Pancreas (tissue), 10 donors: ENCODE results near the gene EPB41L4A. TPM values are rescaled to one million over a fixed set of nuclear protein-coding genes. Genes with fewer than 3 reads are reported as not detected.
"Not testable (repeated sequence)": the region's sequence is repeated elsewhere in the genome, so short reads cannot be mapped to it uniquely, and the experiment has no call there.

Source experiments
- ATAC-seq, 4 donors: fragments of 200-7000 bp; cut with Tn5 transposase; one replicate each; pipeline versions ENCODE4 v1.8.0 to v1.9.1; 2020; ENCODE audit warnings: mild to moderate bottlenecking in 4 of 4, moderate library complexity in 4 of 4
- DNase-seq, 6 donors: peaks; one replicate each; pipeline ENCODE4 v3.0.0-alpha.2; 2020
- FAIRE-seq: peaks from 2 replicates; lab custom pipeline; 2012; peaks lifted over from hg19 to GRCh38; lab: Jason Lieb, UNC
- H3K27ac ChIP-seq, 4 donors: fragments of 200-600 bp; sonication (generic); 1 replicate in 3 of 4; 2 replicates in 1 of 4; pipeline versions ENCODE4 v1.5.0 to v1.8.0; 2020
- H3K27me3 ChIP-seq, 4 donors: fragments of 200-600 bp; one replicate each; pipeline ENCODE4 v1.8.0; 2021
- H3K36me3 ChIP-seq, 3 donors: fragments of 200-600 bp; sonication (generic) in 1 of 3; one replicate each; pipeline versions ENCODE4 v1.5.0 to v1.8.0; 2020 to 2021
- H3K4me1 ChIP-seq, 3 donors: fragments of 200-600 bp; one replicate each; pipeline ENCODE4 v1.8.0; 2021
- H3K4me3 ChIP-seq, 4 donors: fragments of 200-600 bp; sonication (generic) in 2 of 4; one replicate each; pipeline versions ENCODE4 v1.5.0 to v1.8.0; 2020 to 2021
- H3K9me3 ChIP-seq, 4 donors: fragments of 200-600 bp; one replicate each; pipeline ENCODE4 v1.8.0; 2021
- CTCF ChIP-seq, 4 donors: fragments of 200-600 bp; sonication (generic) in 3 of 4; IDR thresholded peaks; one replicate each; pipeline versions ENCODE4 v1.5.0 to v1.8.0; 2021; ENCODE audit warnings: antibody characterized with exemption in 4 of 4
- WGBS, 2 donors: extraction: QIAGEN DNeasy Blood & Tissue Kit; methylation state at CpG; one replicate each; pipeline ENCODE4 v1.1.7; 2013; 5-methylcytosine and 5-hydroxymethylcytosine counted together
- intact Hi-C, 3 donors: fragments of 100-400 bp; cut with DNase I; formaldehyde crosslinking; loops; one replicate each; pipeline versions ENCODE4 v1.11.1 to v1.14.2; 2022
- polyA plus RNA-seq, 2 donors: library from polyadenylated mRNA; stranded (reverse); fragments of 200-250 nt; gene quantifications; one replicate each; pipeline ENCODE4 v1.2.3, GENCODE V29; 2013
- total RNA-seq, 6 donors: library from RNA; stranded (reverse); fragmentation: NEBNext Ultra II Directional in 4 of 6; extraction: Animal tissue kit (Norgen Biotek cat#: 25700) in 4 of 6; gene quantifications; one replicate each; pipeline versions ENCODE4 v1.2.1 to v1.2.4, GENCODE V29; 2021 to 2023
- donor health status: healthy with polysubstance abuse.
- donor health status: DM: no; HTN: no; CAD: no; lungs with moderate emphysema.
- donor health status: DM: no; HTN: no; CAD: no.
- donor health status: control.
- donor health status: control.
- donor health status: Bipolar disorder and iron deficiency.
- donor health status: DM: yes; HTN: yes; CAD: no.
- donor health status: DM: no; HTN: no; CAD: no.
- donor health status: DM: no; HTN: no; CAD: no.
- donor health status: DM: yes; HTN: yes; CAD: no.

Gene EPB41L4A
- total and polyA plus RNA-seq, 8 donors = 4.4 to 23.4 (median 6.9) TPM

GRCh38 chr5:112401924-112402323 lies 17.2 kb downstream of the EPB41L4A start:
- intact Hi-C loops = no loop called here
- ATAC-seq (no peak), FAIRE-seq (no peak), DNase-seq (no peak)
- Histone ChIP-seq H3K9me3 (no peaks in the 10 kb centered on the region), H3K36me3 (no peaks in the 10 kb centered on the region), H3K4me3 (no peak overlapping the region), H3K27me3 (no peaks in the 10 kb centered on the region), H3K27ac (no peak overlapping the region), H3K4me1 (no peaks in the 10 kb centered on the region)
- WGBS, 2 donors = 81 to 87% methylated on average over 5 of the region's 5 CpGs
- TF ChIP-seq CTCF (IDR thresholded peaks at IDR 0.05) = no peak

- Histone ChIP-seq H3K9me3 (no peaks in the 10 kb centered on the region), H3K27me3 (no peaks in the 10 kb centered on the region), H3K27ac (no peak overlapping the region), H3K4me3 (no peak overlapping the region), H3K36me3 (no peaks in the 10 kb centered on the region), H3K4me1 (no peaks in the 10 kb centered on the region)
- FAIRE-seq (no peak), DNase-seq (no peak), ATAC-seq (no peak)
- WGBS, 2 donors = 26 to 29% methylated on average over 2 of the region's 2 CpGs
- intact Hi-C loops = no loop called here
- TF ChIP-seq CTCF (IDR thresholded peaks at IDR 0.05) = no peak
These were observed 21.4 kb downstream of the EPB41L4A start for GRCh38 chr5:112397690-112398089.

- no peak for FAIRE-seq
- no peaks in the 10 kb centered on the region for H3K27me3 ChIP-seq
- intact Hi-C loops = no loop called here
These were observed 22.6 kb downstream of the EPB41L4A start for GRCh38 chr5:112396430-112396829.

GRCh38 chr5:112395299-112395698 lies 23.8 kb downstream of the EPB41L4A start:
- H3K27ac ChIP-seq, ATAC-seq, intact Hi-C loops, H3K4me1 ChIP-seq, H3K4me3 ChIP-seq, H3K36me3 ChIP-seq, H3K9me3 ChIP-seq, H3K27me3 ChIP-seq, FAIRE-seq, DNase-seq: not testable (repeated sequence)
- WGBS, 2 donors = 87 to 91% methylated on average over 4 of the region's 4 CpGs

More at GRCh38 chr5:112396430-112396829, 22.6 kb downstream of the EPB41L4A start:
- no peaks in the 10 kb centered on the region for H3K9me3 ChIP-seq
- no peak for TF ChIP-seq CTCF (IDR thresholded peaks at IDR 0.05)
- H3K36me3 ChIP-seq = no peaks in the 10 kb centered on the region
- ATAC-seq (no peak), DNase-seq (no peak)
- no peaks in the 10 kb centered on the region for H3K4me1 ChIP-seq
- 79 to 93% methylated on average over 4 of the region's 4 CpGs for WGBS, 2 donors
- no peak overlapping the region for H3K4me3 ChIP-seq
- H3K27ac ChIP-seq = no peak overlapping the region

- Histone ChIP-seq H3K27me3 (no peaks in the 10 kb centered on the region), H3K4me3 (peak overlapping the region in 1 of 4 donors; percentile 27), H3K4me1 (no peaks in the 10 kb centered on the region), H3K9me3 (no peaks in the 10 kb centered on the region), H3K27ac (no peak overlapping the region), H3K36me3 (no peaks in the 10 kb centered on the region)
- ATAC-seq (peak; percentile 58 to 86 (median 74)), FAIRE-seq (no peak), DNase-seq (peak in 5 of 6 donors; percentile 19 to 37 (median 29))
- WGBS, 2 donors = 15 to 17% methylated on average over 8 of the region's 8 CpGs
- intact Hi-C loops = no loop called here
- TF ChIP-seq CTCF (IDR thresholded peaks at IDR 0.05) = no peak
These were observed 28.8 kb downstream of the EPB41L4A start for GRCh38 chr5:112390327-112390726.
